HUES6 (cell line): ENCODE measurements around the gene KDM2B.

Experiments used
- H3K27ac ChIP-seq: 2 replicates; pipeline ENCODE4 v1.7.0; 2013; ENCODE audit warnings: low read depth, mild to moderate bottlenecking, low read length, inconsistent platforms
- H3K27me3 ChIP-seq: 2 replicates; pipeline ENCODE4 v1.6.1; 2013; ENCODE audit warnings: low read length; ENCODE audit not compliant: control insufficient read depth, insufficient read depth
- H3K36me3 ChIP-seq: 2 replicates; pipeline ENCODE4 v1.6.1; 2013; ENCODE audit warnings: low read length; ENCODE audit not compliant: control insufficient read depth, insufficient read depth
- H3K4me1 ChIP-seq: 2 replicates; pipeline ENCODE4 v1.6.1; 2013; ENCODE audit warnings: low read length; ENCODE audit not compliant: control insufficient read depth, insufficient read depth
- H3K4me3 ChIP-seq: 2 replicates; pipeline ENCODE4 v1.5.1; 2013; ENCODE audit warnings: low read depth, low read length
- H3K9ac ChIP-seq: one replicate; pipeline ENCODE4 v1.6.1; 2013; ENCODE audit warnings: mild to moderate bottlenecking, low read length
- H3K9me3 ChIP-seq: 2 replicates; pipeline ENCODE4 v1.6.1; 2013; ENCODE audit warnings: low read depth, low read length; ENCODE audit not compliant: control insufficient read depth, insufficient read depth

Gene KDM2B

DNA sequence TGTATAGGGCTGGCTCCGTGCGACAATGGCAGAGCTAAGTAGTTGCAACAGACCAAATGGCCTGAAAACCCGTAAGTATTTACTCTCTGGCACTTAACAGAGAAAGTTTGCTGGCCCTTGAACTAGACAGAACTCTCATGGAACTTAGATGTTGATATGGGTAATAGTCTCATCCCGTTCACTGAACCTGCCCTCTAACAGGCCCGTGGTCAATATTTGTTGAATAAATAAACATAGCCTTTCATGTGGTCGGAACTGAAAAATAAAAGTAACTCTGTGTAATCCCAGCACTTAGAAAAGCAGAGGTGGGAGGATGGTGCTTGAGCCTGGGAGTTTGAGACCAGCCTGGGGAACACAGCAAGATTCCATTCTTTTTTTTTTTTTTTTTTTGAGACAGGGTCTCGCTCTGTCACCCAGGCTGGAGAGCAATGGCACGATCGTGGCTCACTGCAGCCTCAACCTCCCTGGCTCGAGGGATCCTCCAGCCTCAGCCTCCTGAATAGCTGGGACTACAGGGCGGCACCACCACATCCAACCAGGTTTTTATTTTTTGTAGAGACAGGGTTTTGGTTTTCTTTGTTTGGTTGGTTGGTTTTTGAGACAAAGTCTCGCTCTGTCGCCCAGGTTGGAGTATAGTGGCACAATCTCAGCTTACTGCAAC is 29.7 kb downstream of the KDM2B start:
- Histone ChIP-seq H3K36me3 (peaks cover 77% of the 10 kb centered on the region), H3K9ac (no peak overlapping the region), H3K9me3 (no peaks in the 10 kb centered on the region), H3K4me3 (no peak overlapping the region), H3K27me3 (no peaks in the 10 kb centered on the region), H3K27ac (no peak overlapping the region), H3K4me1 (peaks cover 3% of the 10 kb centered on the region; the same call in 1 of the 2 replicates)

DNA sequence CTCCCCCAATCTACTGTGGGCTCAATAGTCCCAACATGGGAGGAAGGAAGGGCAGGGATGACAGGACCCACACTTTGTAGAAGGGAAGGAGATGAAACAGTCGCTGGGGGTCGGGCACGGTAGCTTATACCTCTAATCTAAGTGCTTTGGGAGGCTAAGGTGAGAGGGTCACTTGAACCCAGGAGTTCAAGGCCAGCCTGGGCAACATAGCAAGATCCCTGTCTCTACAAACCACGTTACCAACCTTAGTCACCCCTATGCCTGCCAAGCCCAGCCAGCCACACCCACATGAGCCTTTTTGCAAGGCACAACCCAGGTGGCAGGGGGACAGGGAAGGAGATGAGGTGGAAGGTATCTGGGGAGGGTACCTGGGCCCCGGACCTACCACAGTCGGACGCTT is 31.7 kb downstream of the KDM2B start:
- Histone ChIP-seq H3K9me3 (no peaks in the 10 kb centered on the region), H3K27ac (no peak overlapping the region), H3K4me3 (no peak overlapping the region), H3K4me1 (peaks cover 3% of the 10 kb centered on the region; the same call in 1 of the 2 replicates), H3K9ac (no peak overlapping the region), H3K36me3 (peaks cover 81% of the 10 kb centered on the region), H3K27me3 (no peaks in the 10 kb centered on the region)

DNA sequence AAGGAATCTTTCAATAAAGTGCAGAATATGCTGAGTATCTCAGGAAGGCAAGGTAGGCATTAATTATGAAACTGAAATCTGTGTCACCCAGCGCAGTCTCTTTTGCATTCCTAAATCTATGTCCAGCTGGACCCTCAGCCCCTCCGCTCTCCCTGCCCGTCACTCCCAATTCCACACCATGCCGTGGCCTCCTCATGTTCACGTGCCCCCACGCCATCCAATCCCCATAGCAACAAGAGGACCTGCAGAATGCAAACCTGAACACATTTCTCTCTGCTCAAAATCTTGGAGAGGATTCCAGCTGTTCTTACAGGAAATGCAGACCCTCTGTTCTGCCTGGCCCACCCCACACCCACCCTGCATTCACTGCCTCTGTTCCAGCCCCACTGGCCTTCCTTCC is 35.3 kb downstream of the KDM2B start:
- H3K27me3 ChIP-seq = no peaks in the 10 kb centered on the region
- H3K36me3 ChIP-seq = peaks cover 76% of the 10 kb centered on the region
- no peak overlapping the region for H3K27ac ChIP-seq
- no peak overlapping the region for H3K4me3 ChIP-seq
- H3K9ac ChIP-seq = no peak overlapping the region
- no peaks in the 10 kb centered on the region for H3K4me1 ChIP-seq
- no peaks in the 10 kb centered on the region for H3K9me3 ChIP-seq

DNA sequence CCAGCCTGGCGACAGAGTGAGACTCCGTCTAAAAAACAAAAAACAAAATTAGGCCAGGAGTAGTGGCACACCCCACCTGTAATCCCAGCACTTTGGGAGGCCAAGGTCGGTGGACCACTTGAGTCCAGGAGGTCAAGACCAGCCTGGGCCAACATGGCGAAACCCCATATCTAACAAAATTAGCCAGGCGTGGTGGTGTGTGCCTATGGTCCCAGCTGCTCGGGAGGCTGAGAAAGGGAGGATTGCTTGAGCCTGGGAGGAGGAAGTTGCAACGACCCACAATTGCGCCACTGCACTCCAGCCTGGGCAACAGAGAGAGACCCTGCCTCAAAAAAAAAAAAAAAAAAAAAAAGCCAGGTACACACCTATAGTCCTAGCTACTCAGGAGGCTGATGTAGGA is 37.0 kb downstream of the KDM2B start:
- Histone ChIP-seq H3K27ac (no peak overlapping the region), H3K4me1 (peaks cover 8% of the 10 kb centered on the region), H3K9ac (no peak overlapping the region), H3K4me3 (no peak overlapping the region), H3K9me3 (no peaks in the 10 kb centered on the region), H3K36me3 (peaks cover 66% of the 10 kb centered on the region), H3K27me3 (peaks cover 6% of the 10 kb centered on the region; the same call in 1 of the 2 replicates)

DNA sequence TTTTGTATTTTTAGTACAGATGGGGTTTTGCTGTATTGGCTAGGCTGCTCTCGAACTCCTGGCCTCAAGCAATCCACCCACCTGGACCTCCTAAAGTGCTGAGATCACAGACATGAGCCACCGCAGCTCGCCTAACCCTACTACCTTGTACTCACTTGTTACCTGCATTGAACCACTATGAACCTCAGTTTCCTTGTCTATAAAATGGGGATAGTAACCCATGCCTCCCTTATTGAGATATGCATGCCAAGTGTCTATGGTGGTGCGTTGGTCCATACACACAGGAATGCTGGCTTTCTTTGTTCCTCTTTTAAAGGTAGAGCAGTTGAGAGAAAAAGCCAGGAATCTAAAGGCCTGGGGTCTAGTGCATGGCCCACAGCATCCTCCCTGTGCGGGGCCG is 40.9 kb downstream of the KDM2B start:
- peaks cover 31% of the 10 kb centered on the region for H3K36me3 ChIP-seq
- H3K27ac ChIP-seq = no peak overlapping the region
- peaks cover 36% of the 10 kb centered on the region for H3K4me1 ChIP-seq
- H3K9me3 ChIP-seq = no peaks in the 10 kb centered on the region
- H3K27me3 ChIP-seq = peaks cover 27% of the 10 kb centered on the region
- no peak overlapping the region for H3K4me3 ChIP-seq
- no peak overlapping the region for H3K9ac ChIP-seq

DNA sequence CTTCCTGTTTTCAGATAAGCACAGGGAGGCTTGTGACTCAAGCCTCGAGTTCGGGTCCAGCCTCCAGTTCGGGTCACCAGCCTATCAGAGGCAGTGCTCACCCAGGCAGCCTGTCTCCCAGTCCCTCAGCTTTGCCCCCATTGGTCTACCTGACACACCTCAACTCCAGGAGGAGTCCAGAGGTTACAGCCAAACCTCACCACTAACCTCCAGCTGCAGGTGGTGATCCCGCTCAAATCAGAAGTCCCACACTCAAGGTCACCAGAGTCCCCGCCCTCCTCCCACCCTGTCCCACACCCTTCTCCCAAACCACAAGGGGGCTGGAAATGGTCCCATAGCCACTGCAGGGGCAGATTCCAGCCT is 42.1 kb downstream of the KDM2B start:
- peaks cover 32% of the 10 kb centered on the region for H3K36me3 ChIP-seq
- H3K27me3 ChIP-seq = peaks cover 27% of the 10 kb centered on the region
- H3K9me3 ChIP-seq = no peaks in the 10 kb centered on the region
- no peak overlapping the region for H3K27ac ChIP-seq
- no peak overlapping the region for H3K9ac ChIP-seq
- peaks cover 45% of the 10 kb centered on the region for H3K4me1 ChIP-seq
- H3K4me3 ChIP-seq = peak overlapping the region; percentile 47

DNA sequence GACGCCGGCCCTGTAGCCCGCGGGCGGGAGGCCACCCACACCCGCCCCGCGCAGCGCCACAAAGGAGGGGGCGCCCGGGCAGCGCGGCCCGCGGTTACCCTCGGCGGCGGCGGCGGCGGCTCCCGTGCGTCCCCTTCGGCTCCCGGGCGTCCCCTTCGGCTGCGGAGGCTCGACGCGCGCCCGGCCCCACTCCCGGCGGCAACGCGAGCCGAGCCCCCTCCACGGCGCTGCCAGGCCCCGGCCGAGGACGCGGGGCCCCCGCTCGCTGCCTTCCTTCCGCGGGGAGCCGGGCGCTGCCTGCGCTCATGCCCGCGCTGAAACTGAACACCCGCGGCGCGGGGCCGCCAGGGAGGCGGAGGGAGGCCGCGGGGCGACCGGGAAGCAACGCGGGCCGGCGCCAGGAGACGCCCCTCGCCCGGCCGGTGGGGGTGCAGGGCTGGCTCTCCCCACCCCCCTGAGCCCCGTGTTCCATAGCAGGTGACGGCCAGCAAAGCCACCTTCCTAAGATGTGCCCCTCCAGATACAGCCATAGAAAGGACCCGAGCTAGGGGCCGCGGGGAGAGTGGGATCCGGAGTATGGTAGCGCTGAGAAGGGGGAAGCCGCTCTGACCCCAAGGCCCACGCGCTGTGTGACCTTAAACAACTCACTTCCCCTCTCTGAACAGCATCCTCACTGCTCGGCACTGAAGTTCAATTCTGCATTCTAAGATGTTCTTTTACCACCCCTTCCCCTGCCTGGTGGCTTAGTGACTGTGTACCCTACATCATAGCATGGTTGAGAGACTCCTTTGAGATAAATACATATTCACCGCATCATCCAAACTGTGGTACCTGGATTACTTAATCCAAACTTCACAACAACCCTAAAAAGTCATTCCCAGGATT is 42.8 kb downstream of the KDM2B start:
- no peak overlapping the region for H3K27ac ChIP-seq
- peaks cover 51% of the 10 kb centered on the region for H3K4me1 ChIP-seq
- H3K9me3 ChIP-seq = no peaks in the 10 kb centered on the region
- peaks cover 27% of the 10 kb centered on the region for H3K27me3 ChIP-seq
- peak overlapping the region; percentile 47 for H3K4me3 ChIP-seq
- peak overlapping the region; percentile 60 for H3K9ac ChIP-seq
- H3K36me3 ChIP-seq = peaks cover 37% of the 10 kb centered on the region

DNA sequence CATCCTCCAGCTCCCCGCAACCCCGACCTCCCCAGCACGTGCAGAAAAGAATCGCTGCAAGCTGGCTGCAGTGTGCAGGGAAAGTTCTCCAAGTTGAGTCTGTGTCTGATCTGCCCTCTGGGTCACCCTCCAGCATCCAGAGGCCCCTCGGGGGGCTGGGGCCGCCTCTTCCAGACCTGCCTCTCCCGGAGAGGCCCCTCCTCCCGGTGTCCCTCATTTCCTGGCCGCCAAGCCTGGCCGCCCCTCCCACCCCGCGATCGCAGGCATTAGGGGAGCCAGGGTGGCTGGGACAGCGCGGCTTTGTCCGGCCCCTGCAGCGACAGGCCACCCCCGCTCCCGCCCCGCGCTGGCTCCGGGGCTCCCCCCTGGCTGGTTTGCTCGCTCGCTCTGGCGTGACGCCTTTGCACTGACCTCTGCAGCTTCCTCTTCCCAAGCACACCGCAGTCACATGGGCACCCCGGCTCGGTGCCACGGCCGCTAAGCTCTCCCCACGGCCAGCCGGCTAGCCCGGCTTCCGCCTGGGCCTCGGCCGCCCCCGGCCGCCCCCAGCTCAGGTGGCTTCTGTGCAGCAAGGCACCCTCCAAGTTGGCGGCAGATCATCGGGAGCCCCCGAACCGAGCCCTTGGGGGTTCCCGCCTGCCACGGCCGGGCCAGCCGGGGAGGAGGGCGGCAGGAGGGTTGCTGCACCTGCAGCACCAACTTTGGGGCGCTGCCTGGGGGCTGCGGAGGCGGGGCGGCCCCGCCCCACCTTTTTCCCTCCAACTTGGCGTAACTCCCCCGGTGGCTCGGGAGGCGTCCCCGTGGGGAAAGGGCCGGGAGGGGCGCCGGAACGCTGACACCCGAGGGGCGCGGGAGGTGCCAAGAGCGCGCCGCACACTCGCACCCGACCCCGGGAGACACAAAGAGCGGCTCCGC is 43.7 kb downstream of the KDM2B start:
- H3K27ac ChIP-seq = no peak overlapping the region
- peak overlapping the region; percentile 47 for H3K4me3 ChIP-seq
- H3K9me3 ChIP-seq = no peaks in the 10 kb centered on the region
- peaks cover 27% of the 10 kb centered on the region for H3K27me3 ChIP-seq
- peaks cover 38% of the 10 kb centered on the region for H3K36me3 ChIP-seq
- H3K9ac ChIP-seq = peak overlapping the region; percentile 60
- H3K4me1 ChIP-seq = peaks cover 57% of the 10 kb centered on the region

DNA sequence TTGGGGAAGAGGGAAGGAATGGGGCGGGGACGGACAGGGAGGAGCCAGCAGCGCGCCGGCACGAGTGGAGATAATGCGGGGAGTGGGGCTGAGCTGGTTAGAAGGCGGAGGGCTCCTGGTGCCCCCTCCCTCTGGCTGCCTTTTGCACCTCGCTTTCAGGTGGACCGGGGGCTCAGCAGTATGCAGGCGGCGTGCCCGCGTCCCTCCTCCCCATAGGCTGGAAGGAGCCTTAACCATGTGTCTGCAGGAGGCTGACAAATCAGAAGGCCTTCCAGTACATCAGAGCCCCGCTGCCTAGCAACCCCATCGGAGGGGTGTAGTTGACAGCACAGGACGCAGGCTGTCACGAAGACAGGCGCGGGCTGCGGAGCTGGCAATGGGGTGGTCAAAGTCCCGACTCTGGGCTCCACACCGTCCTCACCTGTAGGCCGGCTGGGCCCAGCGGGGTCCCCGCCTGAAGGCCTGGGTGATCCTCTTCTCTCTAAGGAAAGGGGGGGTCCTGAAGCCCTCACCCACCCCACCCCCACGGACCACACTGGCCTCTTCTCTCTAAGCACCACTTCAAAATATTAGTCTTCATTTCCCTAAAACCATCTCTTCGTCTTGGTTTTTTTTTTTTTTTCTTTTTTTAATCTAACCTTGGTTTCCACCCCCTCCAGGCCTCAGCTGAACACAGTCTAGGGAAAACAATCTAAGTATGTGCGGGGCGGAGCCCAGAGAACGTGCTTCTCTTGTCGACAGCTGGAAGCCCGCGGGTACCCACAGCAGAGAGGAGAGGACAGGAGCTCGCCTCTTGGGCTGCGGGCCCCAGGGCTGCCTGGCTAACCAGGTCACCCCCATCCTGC is 44.5 kb downstream of the KDM2B start:
- peak overlapping the region; percentile 47 for H3K4me3 ChIP-seq
- H3K27ac ChIP-seq = no peak overlapping the region
- peaks cover 27% of the 10 kb centered on the region for H3K27me3 ChIP-seq
- H3K9me3 ChIP-seq = no peaks in the 10 kb centered on the region
- H3K36me3 ChIP-seq = peaks cover 39% of the 10 kb centered on the region
- peaks cover 59% of the 10 kb centered on the region for H3K4me1 ChIP-seq
- peak overlapping the region; percentile 28 for H3K9ac ChIP-seq
